Skin epidermis (tissue), 12 donors: Measurements from ENCODE around the gene ANKS1A.
A peak's percentile ranks its signal among the peaks of the same experiment; 100 is the strongest.

Experiments used
- H3K27ac ChIP-seq, 21 experiments: fragments of 200-600 bp; sonication (generic) in 11 of 21; one replicate each; pipeline ENCODE4 v1.5.0; 2020; ENCODE audit warnings: mild to moderate bottlenecking in 3 of 21, inconsistent platforms in 2 of 21, moderate library complexity in 2 of 21
- H3K4me3 ChIP-seq, 7 experiments: fragments of 200-600 bp; sonication (generic) in 2 of 7; one replicate each; pipeline ENCODE4 v1.5.0; 2020; ENCODE audit warnings: inconsistent platforms in 2 of 7, mild to moderate bottlenecking in 2 of 7, moderate library complexity in 1 of 7

The ANKS1A gene

GRCh38 chr6:35028781-35029769 is 140.0 kb downstream of the ANKS1A start:
- H3K27ac ChIP-seq, result no peak overlapping the region
- H3K4me3 ChIP-seq, result no peak overlapping the region

GRCh38 chr6:35030099-35030498 is 141.0 kb downstream of the ANKS1A start:
- peak overlapping the region in 2 of 21 experiments; percentile 6 to 20 for H3K27ac ChIP-seq
- no peak overlapping the region for H3K4me3 ChIP-seq

- peak overlapping the region in 1 of 21 experiments; percentile 26 for H3K27ac ChIP-seq
- H3K4me3 ChIP-seq, result no peak overlapping the region
Observed at GRCh38 chr6:35031611-35032529, 142.8 kb downstream of the ANKS1A start.

GRCh38 chr6:35033683-35034082 is 144.6 kb downstream of the ANKS1A start:
- peak overlapping the region in 11 of 21 experiments; percentile 12 to 82 (median 49) for H3K27ac ChIP-seq
- H3K4me3 ChIP-seq, result no peak overlapping the region

- peak overlapping the region in 17 of 21 experiments; percentile 20 to 82 (median 61) for H3K27ac ChIP-seq
- no peak overlapping the region for H3K4me3 ChIP-seq
Observed at GRCh38 chr6:35034411-35035191, 145.5 kb downstream of the ANKS1A start.

GRCh38 chr6:35035481-35036030 is 146.5 kb downstream of the ANKS1A start:
- Histone ChIP-seq H3K4me3 (no peak overlapping the region), H3K27ac (peak overlapping the region in 15 of 21 experiments; percentile 20 to 82 (median 65))

- H3K4me3 ChIP-seq, result no peak overlapping the region
- H3K27ac ChIP-seq, result peak overlapping the region in 7 of 21 experiments; percentile 12 to 82 (median 69)
Observed at GRCh38 chr6:35036059-35036827, 147.2 kb downstream of the ANKS1A start.

GRCh38 chr6:35036828-35037663 is 148.0 kb downstream of the ANKS1A start:
- peak overlapping the region in 6 of 21 experiments; percentile 10 to 60 (median 40) for H3K27ac ChIP-seq
- no peak overlapping the region for H3K4me3 ChIP-seq

GRCh38 chr6:35037664-35038038 is 148.6 kb downstream of the ANKS1A start:
- H3K27ac ChIP-seq, result peak overlapping the region in 6 of 21 experiments; percentile 10 to 60 (median 31)
- no peak overlapping the region for H3K4me3 ChIP-seq

- no peak overlapping the region for H3K4me3 ChIP-seq
- peak overlapping the region in 3 of 21 experiments; percentile 13 to 60 (median 45) for H3K27ac ChIP-seq
Observed at GRCh38 chr6:35038076-35038475, 149.0 kb downstream of the ANKS1A start.

GRCh38 chr6:35040398-35040797 is 151.3 kb downstream of the ANKS1A start:
- Histone ChIP-seq H3K27ac (peak overlapping the region in 4 of 21 experiments; percentile 9 to 64 (median 44)), H3K4me3 (no peak overlapping the region)

- no peak overlapping the region for H3K4me3 ChIP-seq
- peak overlapping the region in 4 of 21 experiments; percentile 9 to 82 (median 32) for H3K27ac ChIP-seq
Observed at GRCh38 chr6:35041086-35041861, 152.2 kb downstream of the ANKS1A start.

- peak overlapping the region in 8 of 21 experiments; percentile 15 to 88 (median 78) for H3K27ac ChIP-seq
- H3K4me3 ChIP-seq, result no peak overlapping the region
Observed at GRCh38 chr6:35042031-35042815, 153.2 kb downstream of the ANKS1A start.

- H3K27ac ChIP-seq, result peak overlapping the region in 19 of 21 experiments; percentile 14 to 88 (median 74)
- no peak overlapping the region for H3K4me3 ChIP-seq
Observed at GRCh38 chr6:35043381-35044130, 154.5 kb downstream of the ANKS1A start.
